Upper lobe of left lung (tissue), 4 donors: ENCODE results near the gene TRIM7.

Source experiments
- EP300 ChIP-seq, 4 donors: sonication (generic); formaldehyde crosslinking; IDR thresholded peaks; one replicate each; pipeline ENCODE4 v1.5.1; 2017; ENCODE audit warnings: antibody characterized with exemption in 4 of 4, control low read depth in 2 of 4
- POLR2A ChIP-seq, 4 donors: fragments of 450-650 bp; IDR thresholded peaks; one replicate each; pipeline ENCODE4 v1.5.1; 2016 to 2017; ENCODE audit warnings: antibody characterized with exemption in 4 of 4, mild to moderate bottlenecking in 2 of 4
- POLR2AphosphoS5 ChIP-seq, 2 donors: sonication (generic); formaldehyde crosslinking; IDR thresholded peaks; one replicate each; pipeline ENCODE4 v1.5.1; 2017; ENCODE audit warnings: antibody characterized with exemption in 2 of 2
- TF ChIP-seq, protein P1 (sequence below), 6 experiments: fragments of 450-650 bp in 4 of 6; fragments of 200-600 bp in 2 of 6; sonication (generic) in 2 of 6; IDR thresholded peaks; one replicate each; pipeline ENCODE4 v1.5.1; 2016 to 2019; ENCODE audit warnings: antibody characterized with exemption in 6 of 6

DNA sequence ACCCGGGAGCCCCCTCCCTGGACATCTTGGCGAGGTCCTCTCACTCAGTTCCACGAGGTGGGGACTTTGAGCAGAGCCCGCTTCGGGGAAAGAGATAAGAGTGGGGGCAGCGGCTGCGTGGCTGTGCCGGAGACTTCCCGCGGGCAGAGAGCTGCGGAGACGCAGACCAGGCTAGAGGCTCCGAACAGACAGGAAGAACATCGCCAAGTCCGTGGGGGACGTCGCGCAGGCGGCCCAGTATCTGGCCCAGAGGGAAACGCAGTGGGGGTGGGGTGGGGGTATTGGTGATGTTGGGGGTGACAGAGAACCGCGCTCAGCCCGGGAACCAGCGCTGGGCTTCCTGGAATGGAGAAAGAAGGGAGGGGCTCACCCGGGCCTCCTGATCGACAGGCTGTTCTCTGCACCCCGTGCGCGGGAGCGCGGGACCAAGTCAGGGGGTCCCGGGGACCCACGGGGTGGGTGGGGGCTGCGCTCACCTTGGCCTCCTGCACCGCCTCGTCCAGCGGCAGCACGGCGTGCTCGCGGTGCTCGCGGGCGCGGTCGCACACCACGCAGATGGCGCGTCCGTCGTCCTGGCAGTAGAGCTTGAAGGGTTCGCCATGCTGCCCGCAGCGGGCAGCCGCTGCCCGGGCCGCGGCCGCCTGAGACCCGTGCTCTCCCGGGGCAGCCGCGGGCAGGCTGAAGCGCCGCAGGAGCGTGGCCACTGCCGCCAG, 727 bp downstream of the TRIM7 start:
- TF ChIP-seq, protein P1, sequence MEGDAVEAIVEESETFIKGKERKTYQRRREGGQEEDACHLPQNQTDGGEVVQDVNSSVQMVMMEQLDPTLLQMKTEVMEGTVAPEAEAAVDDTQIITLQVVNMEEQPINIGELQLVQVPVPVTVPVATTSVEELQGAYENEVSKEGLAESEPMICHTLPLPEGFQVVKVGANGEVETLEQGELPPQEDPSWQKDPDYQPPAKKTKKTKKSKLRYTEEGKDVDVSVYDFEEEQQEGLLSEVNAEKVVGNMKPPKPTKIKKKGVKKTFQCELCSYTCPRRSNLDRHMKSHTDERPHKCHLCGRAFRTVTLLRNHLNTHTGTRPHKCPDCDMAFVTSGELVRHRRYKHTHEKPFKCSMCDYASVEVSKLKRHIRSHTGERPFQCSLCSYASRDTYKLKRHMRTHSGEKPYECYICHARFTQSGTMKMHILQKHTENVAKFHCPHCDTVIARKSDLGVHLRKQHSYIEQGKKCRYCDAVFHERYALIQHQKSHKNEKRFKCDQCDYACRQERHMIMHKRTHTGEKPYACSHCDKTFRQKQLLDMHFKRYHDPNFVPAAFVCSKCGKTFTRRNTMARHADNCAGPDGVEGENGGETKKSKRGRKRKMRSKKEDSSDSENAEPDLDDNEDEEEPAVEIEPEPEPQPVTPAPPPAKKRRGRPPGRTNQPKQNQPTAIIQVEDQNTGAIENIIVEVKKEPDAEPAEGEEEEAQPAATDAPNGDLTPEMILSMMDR (IDR thresholded peaks at IDR 0.05), result no peak
- TF ChIP-seq POLR2AphosphoS5 (IDR thresholded peaks at IDR 0.05) (no peak), EP300 (IDR thresholded peaks at IDR 0.05) (no peak), POLR2A (IDR thresholded peaks at IDR 0.05) (no peak)
